SW480 (cell line): Measurements from ENCODE around the gene RAB6B.

Experiments used
- DNase-seq: peaks from one replicate; pipeline ENCODE4 v3.0.0-alpha.2; 2016; ENCODE audit warnings: low spot score

Gene RAB6B

GRCh38 chr3:133880886-133881455 lies 14.7 kb downstream of the RAB6B start:
- no peak for DNase-seq

- no peak for DNase-seq
Observed at GRCh38 chr3:133880287-133880686, 15.4 kb downstream of the RAB6B start.

GRCh38 chr3:133878518-133878917 lies 17.2 kb downstream of the RAB6B start:
- no peak for DNase-seq

- no peak for DNase-seq
Observed at GRCh38 chr3:133877221-133877620, 18.5 kb downstream of the RAB6B start.

- DNase-seq: no peak
Observed at GRCh38 chr3:133874761-133875438, 20.8 kb downstream of the RAB6B start.

- DNase-seq: no peak
Observed at GRCh38 chr3:133874344-133874743, 21.3 kb downstream of the RAB6B start.

GRCh38 chr3:133872781-133873180 lies 22.9 kb downstream of the RAB6B start:
- no peak for DNase-seq

GRCh38 chr3:133872161-133872560 lies 23.5 kb downstream of the RAB6B start:
- DNase-seq: no peak

- DNase-seq: no peak
Observed at GRCh38 chr3:133871368-133872090, 24.2 kb downstream of the RAB6B start.

- DNase-seq: no peak
Observed at GRCh38 chr3:133870822-133871221, 24.9 kb downstream of the RAB6B start.

- no peak for DNase-seq
Observed at GRCh38 chr3:133869586-133869985, 26.1 kb downstream of the RAB6B start.

- DNase-seq: no peak
Observed at GRCh38 chr3:133868758-133869475, 26.8 kb downstream of the RAB6B start.

GRCh38 chr3:133868186-133868585 lies 27.5 kb downstream of the RAB6B start:
- DNase-seq: no peak

GRCh38 chr3:133866141-133866540 lies 29.5 kb downstream of the RAB6B start:
- no peak for DNase-seq

GRCh38 chr3:133865136-133865855 lies 30.4 kb downstream of the RAB6B start:
- DNase-seq: no peak

- DNase-seq: no peak
Observed at GRCh38 chr3:133864616-133865015, 31.1 kb downstream of the RAB6B start.

- DNase-seq: no peak
Observed at GRCh38 chr3:133863911-133864310, 31.8 kb downstream of the RAB6B start.

- DNase-seq: no peak
Observed at GRCh38 chr3:133862161-133862560, 33.5 kb downstream of the RAB6B start.

GRCh38 chr3:133860519-133860918 lies 35.2 kb downstream of the RAB6B start:
- no peak for DNase-seq

GRCh38 chr3:133859381-133860234 lies 36.1 kb downstream of the RAB6B start:
- DNase-seq: no peak

GRCh38 chr3:133857767-133858166 lies 37.9 kb downstream of the RAB6B start:
- no peak for DNase-seq
